A673 (cell line): Measurements from ENCODE around the gene MAGEB4. TPM values are rescaled to one million over a fixed set of nuclear protein-coding genes. Genes with fewer than 3 reads are reported as not detected.

ENCODE experiments used
- BruUV-seq: library from RNA; stranded (reverse); fragments of 400-500 nt; replicated peaks from 2 replicates; lab custom pipeline; 2021; lab: Mats Ljungman, UMichigan
- CTCF ChIA-PET: fragments of 300-600 bp; sonication (Branson Sonifier 250); formaldehyde crosslinking; loops from one replicate; lab custom pipeline; 2022; ENCODE audit warnings: antibody characterized with exemption; lab: Charles Lee
- POLR2A ChIA-PET: fragments of 300-600 bp; sonication (Branson Sonifier 250); formaldehyde crosslinking; loops from one replicate; lab custom pipeline; 2022; ENCODE audit warnings: antibody characterized with exemption; ENCODE audit not compliant: low non-redundant PET; lab: Charles Lee
- DNase-seq: peaks from one replicate; pipeline ENCODE4 v3.0.0-alpha.2; 2015; ENCODE audit warnings: low spot score
- H3K27ac ChIP-seq: fragments of 200-600 bp; sonication (generic); 2 replicates; pipeline ENCODE4 v1.5.1; 2016; ENCODE audit warnings: mixed run types, low read depth, mild to moderate bottlenecking, mixed read lengths, antibody characterized with exemption, low read length; ENCODE audit not compliant: poor library complexity, severe bottlenecking
- H3K27me3 ChIP-seq: fragments of 200-600 bp; sonication (generic); replicated peaks from 2 replicates; pipeline ENCODE4 v1.6.1; 2017; ENCODE audit warnings: mixed run types, low read depth, mild to moderate bottlenecking, mixed read lengths, antibody characterized with exemption, low read length; ENCODE audit not compliant: insufficient read depth, poor library complexity
- H3K36me3 ChIP-seq: fragments of 200-600 bp; sonication (generic); 2 replicates; pipeline ENCODE4 v1.6.1; 2016; ENCODE audit warnings: mixed run types, mild to moderate bottlenecking, mixed read lengths, antibody characterized with exemption, low read length; ENCODE audit not compliant: insufficient read depth, poor library complexity, severe bottlenecking
- H3K4me1 ChIP-seq: fragments of 200-600 bp; sonication (generic); 2 replicates; pipeline ENCODE4 v1.6.1; 2017; ENCODE audit warnings: mixed run types, mild to moderate bottlenecking, mixed read lengths, antibody characterized with exemption, low read length; ENCODE audit not compliant: insufficient read depth, poor library complexity, severe bottlenecking
- H3K4me3 ChIP-seq: fragments of 200-600 bp; sonication (generic); 2 replicates; pipeline ENCODE4 v1.5.1; 2016; ENCODE audit warnings: low read depth, mixed run types, mild to moderate bottlenecking, mixed read lengths, low read length; ENCODE audit not compliant: poor library complexity, severe bottlenecking
- H3K9me3 ChIP-seq: fragments of 200-600 bp; sonication (generic); 2 replicates; pipeline ENCODE4 v1.6.1; 2016; ENCODE audit warnings: mixed run types, low read depth, mild to moderate bottlenecking, mixed read lengths, antibody characterized with exemption, low read length; ENCODE audit not compliant: poor library complexity, severe bottlenecking
- CTCF ChIP-seq: fragments of 300-800, 200-600 bp; sonication (generic); conservative IDR thresholded peaks from 2 replicates; pipeline ENCODE4 v1.5.1; 2017; ENCODE audit warnings: low read depth, mild to moderate bottlenecking, antibody characterized with exemption, low read length, moderate library complexity, mixed read lengths
- EZH2 ChIP-seq: fragments of 200-600 bp; sonication (generic); IDR thresholded peaks from 2 replicates; pipeline ENCODE4 v1.6.1; 2017; ENCODE audit warnings: borderline replicate concordance, low read depth, mild to moderate bottlenecking, mixed read lengths, antibody characterized with exemption, low read length; ENCODE audit not compliant: poor library complexity, severe bottlenecking
- intact Hi-C: fragments of 100-400 bp; cut with micrococcal nuclease; formaldehyde crosslinking; loops from one replicate; pipeline ENCODE4 v1.10.0; 2022; ENCODE audit not compliant: unreplicated experiment
- total RNA-seq: library from RNA; stranded (reverse); gene quantifications from 2 replicates; pipeline ENCODE4 v1.2.3, GENCODE V29; 2021

The MAGEB4 gene
- total RNA-seq, 1 experiment from 2014 or later, result not detected

GRCh38 chrX:30212172-30212571 is 29.6 kb upstream of the MAGEB4 start:
- no peaks in the 10 kb centered on the region for H3K4me1 ChIP-seq
- POLR2A ChIA-PET, result no interaction called here
- H3K4me3 ChIP-seq, result no peak overlapping the region
- CTCF ChIA-PET, result no interaction called here
- H3K36me3 ChIP-seq, result no peaks in the 10 kb centered on the region
- no peak overlapping the region for H3K27ac ChIP-seq
- no TSS peak for BruUV-seq
- TF ChIP-seq EZH2, result no peak
- peak; percentile 36 for TF ChIP-seq CTCF
- intact Hi-C loops, result no loop called here
- no peak for DNase-seq
- no peaks in the 10 kb centered on the region for H3K27me3 ChIP-seq
- H3K9me3 ChIP-seq, result no peaks in the 10 kb centered on the region

- no peak within 1 kb of the TSS for H3K4me3 ChIP-seq
- H3K36me3 ChIP-seq, result no peaks in the 10 kb centered on the region
- intact Hi-C loops, result no loop called here
- no TSS peak for BruUV-seq
- no peaks in the 10 kb centered on the region for H3K4me1 ChIP-seq
- no peak for DNase-seq
- no peak within 1 kb of the TSS for H3K27ac ChIP-seq
- CTCF ChIA-PET, result no interaction called here
- no peaks in the 10 kb centered on the region for H3K9me3 ChIP-seq
- TF ChIP-seq EZH2 (no peak), CTCF (no peak)
- H3K27me3 ChIP-seq, result no peaks in the 10 kb centered on the region
- POLR2A ChIA-PET, result no interaction called here
These were observed 26.4 kb upstream of the MAGEB4 start, which contains the start of gene MAGEB2 for GRCh38 chrX:30215357-30215843. Gene MAGEB2 (plus strand): TSS chrX:30215563. CDS start chrX:30218581, 3,018 bp downstream.

- CTCF ChIA-PET, result no interaction called here
- H3K27ac ChIP-seq, result no peak overlapping the region
- peaks cover 3% of the 10 kb centered on the region for H3K4me1 ChIP-seq
- no peak overlapping the region for H3K4me3 ChIP-seq
- intact Hi-C loops, result no loop called here
- POLR2A ChIA-PET, result no interaction called here
- H3K27me3 ChIP-seq, result no peaks in the 10 kb centered on the region
- no peaks in the 10 kb centered on the region for H3K9me3 ChIP-seq
- no peaks in the 10 kb centered on the region for H3K36me3 ChIP-seq
- no peak for DNase-seq
- no TSS peak for BruUV-seq
- TF ChIP-seq CTCF (no peak), EZH2 (no peak)
These were observed 24.3 kb upstream of the MAGEB4 start for GRCh38 chrX:30217465-30217864.
